GM23338 (cell line): ENCODE data around the gene EGLN2. TPM values are rescaled to one million over a fixed set of nuclear protein-coding genes. Genes with fewer than 3 reads are reported as not detected.
A peak's percentile ranks its signal among the peaks of the same experiment; 100 is the strongest.

ENCODE experiments used
- ATAC-seq: fragments of 200-7000 bp; cut with Tn5 transposase; 3 replicates; pipeline ENCODE4 v1.9.1; 2020
- DNase-seq: peaks from one replicate; pipeline ENCODE4 v3.0.0-alpha.2; 2015; ENCODE audit warnings: low spot score
- H2AFZ ChIP-seq: fragments of 200-600 bp; sonication (generic); 2 replicates; pipeline ENCODE4 v1.8.0; 2016; ENCODE audit warnings: antibody characterized with exemption, mild to moderate bottlenecking, moderate library complexity
- H3F3A ChIP-seq: fragments of 200-600 bp; sonication (generic); replicated peaks from 2 replicates; pipeline ENCODE4 v1.8.0; 2017; ENCODE audit warnings: antibody characterized with exemption, mixed run types, low read depth
- H3K27ac ChIP-seq: fragments of 200-600 bp; sonication (generic); 2 replicates; pipeline ENCODE4 v1.6.1; 2016; ENCODE audit warnings: low read depth
- H3K27me3 ChIP-seq: fragments of 200-600 bp; sonication (generic); 2 replicates; pipeline ENCODE4 v1.8.0; 2016; ENCODE audit warnings: mild to moderate bottlenecking, mixed run types, moderate library complexity; ENCODE audit not compliant: insufficient read depth
- H3K36me3 ChIP-seq: fragments of 200-600 bp; sonication (generic); 2 replicates; pipeline ENCODE4 v1.8.0; 2016; ENCODE audit warnings: mild to moderate bottlenecking; ENCODE audit not compliant: insufficient read depth
- H3K4me1 ChIP-seq: fragments of 200-600 bp; sonication (generic); 2 replicates; pipeline ENCODE4 v1.8.0; 2016; ENCODE audit warnings: mild to moderate bottlenecking, moderate library complexity; ENCODE audit not compliant: insufficient read depth
- H3K4me2 ChIP-seq: fragments of 200-600 bp; sonication (generic); 2 replicates; pipeline ENCODE4 v1.7.1; 2017; ENCODE audit warnings: mixed run types
- H3K4me3 ChIP-seq: fragments of 200-600 bp; sonication (generic); 2 replicates; pipeline ENCODE4 v1.6.1; 2016; ENCODE audit warnings: mixed run types
- H3K79me2 ChIP-seq: fragments of 200-600 bp; sonication (generic); replicated peaks from 2 replicates; pipeline ENCODE4 v1.8.0; 2017; ENCODE audit warnings: mild to moderate bottlenecking; ENCODE audit not compliant: insufficient read depth
- H3K9me2 ChIP-seq: fragments of 200-600 bp; sonication (generic); 2 replicates; pipeline ENCODE4 v1.8.0; 2017; ENCODE audit not compliant: insufficient read depth
- H4K20me1 ChIP-seq: fragments of 200-600 bp; sonication (generic); replicated peaks from 2 replicates; pipeline ENCODE4 v1.8.0; 2017; ENCODE audit warnings: mild to moderate bottlenecking; ENCODE audit not compliant: insufficient read depth
- H3K27ac Mint-ChIP-seq: 2 replicates; pipeline ENCODE4 v1.8.0; 2020; ENCODE audit warnings: inconsistent platforms, mild to moderate bottlenecking, moderate library complexity, mixed read lengths
- H3K27me3 Mint-ChIP-seq: 3 replicates; pipeline ENCODE4 v1.8.0; 2022; ENCODE audit warnings: low read depth, mild to moderate bottlenecking, moderate library complexity, mixed read lengths, inconsistent platforms; ENCODE audit not compliant: insufficient read depth, poor library complexity
- H3K36me3 Mint-ChIP-seq: 3 replicates; pipeline ENCODE4 v1.8.0; 2021; ENCODE audit warnings: low read depth, mild to moderate bottlenecking, inconsistent platforms, moderate library complexity, mixed read lengths
- H3K4me1 Mint-ChIP-seq: 3 replicates; pipeline ENCODE4 v1.8.0; 2020; ENCODE audit warnings: mild to moderate bottlenecking, inconsistent platforms, mixed read lengths
- H3K4me3 Mint-ChIP-seq: 3 replicates; pipeline ENCODE4 v1.8.0; 2021; ENCODE audit warnings: moderate library complexity, mild to moderate bottlenecking, inconsistent platforms, mixed read lengths
- H3K9me3 Mint-ChIP-seq: 3 replicates; pipeline ENCODE4 v1.8.0; 2020; ENCODE audit warnings: moderate library complexity, mild to moderate bottlenecking, inconsistent platforms, mixed read lengths
- CREB1 ChIP-seq: fragments of 250-450 bp; sonication (Bioruptor Pico); IDR thresholded peaks from 2 replicates; pipeline ENCODE4 v1.5.0; 2020; ENCODE audit warnings: low read depth, mild to moderate bottlenecking, moderate library complexity
- EZH2phosphoT487 ChIP-seq: fragments of 200-600 bp; sonication (generic); IDR thresholded peaks from one replicate; pipeline ENCODE4 v1.8.1; 2018; ENCODE audit warnings: antibody characterized with exemption; ENCODE audit not compliant: unreplicated experiment
- STAT1 ChIP-seq: IDR thresholded peaks from one replicate; pipeline ENCODE4 v1.6.1; 2016; ENCODE audit warnings: antibody characterized with exemption; ENCODE audit not compliant: unreplicated experiment
- polyA plus RNA-seq: library from polyadenylated mRNA; unstranded; fragments of >200 nt; fragmentation: Nextera tagmentation; extraction: Ambion mirVana; gene quantifications from 2 replicates; pipeline ENCODE4 v1.2.1, GENCODE V29; 2016
- total RNA-seq: library from RNA; depleted of rRNA; stranded (reverse); fragments of >200 nt; shearing (Covaris generic); gene quantifications from 2 replicates; pipeline ENCODE4 v1.2.3, GENCODE V29; 2014
- TF ChIP-seq, protein P1 (sequence below): IDR thresholded peaks from 2 replicates; pipeline ENCODE4 v1.6.1; 2016; ENCODE audit warnings: antibody characterized with exemption
- TF ChIP-seq, protein P2 (sequence below): IDR thresholded peaks from one replicate; pipeline ENCODE4 v1.6.1; 2018; ENCODE audit warnings: antibody characterized with exemption; ENCODE audit not compliant: unreplicated experiment
- TF ChIP-seq, protein P3 (sequence below): fragments of 250-450 bp; sonication (Bioruptor Pico); IDR thresholded peaks from 2 replicates; pipeline ENCODE4 v1.5.0; 2020; ENCODE audit warnings: mild to moderate bottlenecking, moderate library complexity

Gene EGLN2
- total and polyA plus RNA-seq, 2 experiments from 2014 or later = 59.9 to 118 TPM

DNA sequence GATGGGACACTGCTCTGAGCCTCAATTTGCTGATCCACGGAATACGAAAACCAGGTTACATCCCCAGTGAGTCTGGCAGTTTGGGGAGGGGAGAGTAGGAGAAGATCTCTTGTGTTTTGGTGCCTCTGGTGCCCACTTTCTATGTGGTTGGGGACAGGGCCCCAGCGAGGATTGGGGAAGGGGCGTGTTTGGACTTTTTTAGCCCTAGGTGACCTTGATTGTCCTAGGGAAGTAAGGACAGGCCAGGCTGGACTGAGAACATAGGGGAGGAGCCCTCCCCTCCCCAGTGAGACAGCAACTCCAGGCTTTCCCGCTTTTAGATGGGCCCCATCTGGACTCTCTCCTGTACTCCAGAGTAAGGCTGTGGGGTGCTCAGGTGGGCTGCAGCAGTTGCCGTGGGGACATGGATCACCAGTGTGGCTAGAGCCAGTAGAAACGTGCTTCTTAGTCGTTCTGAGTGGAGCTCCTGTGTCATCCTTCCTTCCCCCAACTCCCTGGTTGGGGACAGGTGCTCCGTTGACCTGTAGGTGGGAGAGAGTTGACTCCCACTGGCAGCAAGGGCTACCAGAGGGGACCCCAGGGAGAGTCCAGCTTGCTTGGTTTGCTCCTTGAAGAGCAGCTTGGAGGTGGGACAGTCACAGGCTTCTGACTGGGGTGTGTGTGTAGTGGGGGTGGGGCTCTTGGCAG lies 4.3 kb downstream of the EGLN2 start:
- peak overlapping the region; percentile 88; the same call in 1 of the 2 replicates for H3K27ac Mint-ChIP-seq
- no peaks in the 10 kb centered on the region for H3K9me3 Mint-ChIP-seq
- H3K27ac ChIP-seq = peak overlapping the region; percentile 64; the same call in 1 of the 2 replicates
- ATAC-seq (no peak), DNase-seq (no peak)
- TF ChIP-seq, protein P1, sequence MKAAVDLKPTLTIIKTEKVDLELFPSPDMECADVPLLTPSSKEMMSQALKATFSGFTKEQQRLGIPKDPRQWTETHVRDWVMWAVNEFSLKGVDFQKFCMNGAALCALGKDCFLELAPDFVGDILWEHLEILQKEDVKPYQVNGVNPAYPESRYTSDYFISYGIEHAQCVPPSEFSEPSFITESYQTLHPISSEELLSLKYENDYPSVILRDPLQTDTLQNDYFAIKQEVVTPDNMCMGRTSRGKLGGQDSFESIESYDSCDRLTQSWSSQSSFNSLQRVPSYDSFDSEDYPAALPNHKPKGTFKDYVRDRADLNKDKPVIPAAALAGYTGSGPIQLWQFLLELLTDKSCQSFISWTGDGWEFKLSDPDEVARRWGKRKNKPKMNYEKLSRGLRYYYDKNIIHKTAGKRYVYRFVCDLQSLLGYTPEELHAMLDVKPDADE = no peak
- TF ChIP-seq EZH2phosphoT487 (no peak), STAT1 (no peak)
- TF ChIP-seq, protein P2, sequence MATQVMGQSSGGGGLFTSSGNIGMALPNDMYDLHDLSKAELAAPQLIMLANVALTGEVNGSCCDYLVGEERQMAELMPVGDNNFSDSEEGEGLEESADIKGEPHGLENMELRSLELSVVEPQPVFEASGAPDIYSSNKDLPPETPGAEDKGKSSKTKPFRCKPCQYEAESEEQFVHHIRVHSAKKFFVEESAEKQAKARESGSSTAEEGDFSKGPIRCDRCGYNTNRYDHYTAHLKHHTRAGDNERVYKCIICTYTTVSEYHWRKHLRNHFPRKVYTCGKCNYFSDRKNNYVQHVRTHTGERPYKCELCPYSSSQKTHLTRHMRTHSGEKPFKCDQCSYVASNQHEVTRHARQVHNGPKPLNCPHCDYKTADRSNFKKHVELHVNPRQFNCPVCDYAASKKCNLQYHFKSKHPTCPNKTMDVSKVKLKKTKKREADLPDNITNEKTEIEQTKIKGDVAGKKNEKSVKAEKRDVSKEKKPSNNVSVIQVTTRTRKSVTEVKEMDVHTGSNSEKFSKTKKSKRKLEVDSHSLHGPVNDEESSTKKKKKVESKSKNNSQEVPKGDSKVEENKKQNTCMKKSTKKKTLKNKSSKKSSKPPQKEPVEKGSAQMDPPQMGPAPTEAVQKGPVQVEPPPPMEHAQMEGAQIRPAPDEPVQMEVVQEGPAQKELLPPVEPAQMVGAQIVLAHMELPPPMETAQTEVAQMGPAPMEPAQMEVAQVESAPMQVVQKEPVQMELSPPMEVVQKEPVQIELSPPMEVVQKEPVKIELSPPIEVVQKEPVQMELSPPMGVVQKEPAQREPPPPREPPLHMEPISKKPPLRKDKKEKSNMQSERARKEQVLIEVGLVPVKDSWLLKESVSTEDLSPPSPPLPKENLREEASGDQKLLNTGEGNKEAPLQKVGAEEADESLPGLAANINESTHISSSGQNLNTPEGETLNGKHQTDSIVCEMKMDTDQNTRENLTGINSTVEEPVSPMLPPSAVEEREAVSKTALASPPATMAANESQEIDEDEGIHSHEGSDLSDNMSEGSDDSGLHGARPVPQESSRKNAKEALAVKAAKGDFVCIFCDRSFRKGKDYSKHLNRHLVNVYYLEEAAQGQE = no peak
- peak overlapping the region; percentile 71 for H3K4me2 ChIP-seq
- H3K27me3 ChIP-seq = no peaks in the 10 kb centered on the region
- peaks cover 69% of the 10 kb centered on the region for H3K4me1 Mint-ChIP-seq
- peaks cover 80% of the 10 kb centered on the region for H3K79me2 ChIP-seq
- peaks cover 62% of the 10 kb centered on the region for H4K20me1 ChIP-seq
- no peaks in the 10 kb centered on the region for H3K9me2 ChIP-seq
- H3F3A ChIP-seq = peaks cover 36% of the 10 kb centered on the region
- H3K36me3 Mint-ChIP-seq = peaks cover 61% of the 10 kb centered on the region
- peaks cover 63% of the 10 kb centered on the region for H3K4me1 ChIP-seq
- H3K4me3 Mint-ChIP-seq = peak overlapping the region; percentile 56
- peaks cover 52% of the 10 kb centered on the region for H3K27me3 Mint-ChIP-seq
- peak overlapping the region; percentile 35 for H3K4me3 ChIP-seq
- no peak overlapping the region for H2AFZ ChIP-seq
- H3K36me3 ChIP-seq = peaks cover 8% of the 10 kb centered on the region; the same call in 1 of the 2 replicates

DNA sequence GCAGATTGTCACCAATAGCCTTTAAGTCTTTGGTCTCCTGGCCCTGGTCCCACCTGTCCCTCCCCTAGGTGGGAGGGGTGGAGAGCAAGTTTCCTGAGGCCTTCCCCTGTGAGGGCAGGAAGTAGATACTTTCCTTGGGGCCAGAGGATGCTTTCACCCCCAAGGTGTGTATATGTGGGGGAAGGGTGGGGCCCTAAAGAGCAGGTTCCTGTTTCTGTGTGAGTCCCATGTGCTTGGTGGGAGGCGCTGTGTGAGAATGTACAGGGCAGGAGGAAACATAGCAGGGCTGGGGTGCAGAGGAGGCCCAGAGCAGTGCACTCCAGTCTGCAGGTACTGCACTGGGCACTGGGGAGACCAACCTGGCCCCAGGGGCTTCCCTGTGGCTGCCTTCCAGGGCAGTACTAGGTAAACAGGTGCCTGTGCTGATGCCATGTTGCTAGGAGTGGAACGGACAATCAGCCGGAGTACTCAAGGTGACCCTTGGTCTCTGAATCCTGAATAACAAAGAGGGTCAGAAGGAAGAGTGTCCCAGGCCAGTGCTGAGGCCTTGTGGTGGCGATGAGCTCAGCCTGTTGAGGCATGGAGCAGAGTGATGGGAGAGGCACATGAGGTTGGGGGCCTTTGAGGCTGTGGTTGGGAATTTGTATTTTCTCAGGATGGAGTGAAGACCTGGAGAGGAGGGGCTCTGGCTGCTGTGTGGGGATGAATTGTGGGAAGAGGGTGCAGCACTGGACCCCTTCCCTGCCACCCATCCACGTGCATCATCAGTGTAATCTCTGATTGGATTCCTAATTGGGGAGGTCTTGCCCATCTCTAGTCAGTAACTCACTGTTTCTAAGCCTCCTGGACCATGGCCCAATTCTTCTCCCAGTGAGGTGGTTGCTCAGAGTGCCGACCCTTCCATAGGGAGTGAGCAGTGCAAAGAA lies 5.1 kb downstream of the EGLN2 start:
- ATAC-seq (no peak), DNase-seq (peak; percentile 56)
- H3K4me1 ChIP-seq = peaks cover 63% of the 10 kb centered on the region
- Mint-ChIP-seq H3K36me3 (peaks cover 67% of the 10 kb centered on the region), H3K27ac (peak overlapping the region; percentile 88), H3K27me3 (peaks cover 48% of the 10 kb centered on the region), H3K4me1 (peaks cover 69% of the 10 kb centered on the region), H3K4me3 (peak overlapping the region; percentile 39; the same call in 2 of the 3 replicates), H3K9me3 (no peaks in the 10 kb centered on the region)
- H3K9me2 ChIP-seq = no peaks in the 10 kb centered on the region
- peaks cover 38% of the 10 kb centered on the region for H3F3A ChIP-seq
- peak overlapping the region; percentile 71 for H3K4me2 ChIP-seq
- H3K27ac ChIP-seq = peak overlapping the region; percentile 90
- no peak overlapping the region for H2AFZ ChIP-seq
- peaks cover 8% of the 10 kb centered on the region; the same call in 1 of the 2 replicates for H3K36me3 ChIP-seq
- H3K27me3 ChIP-seq = no peaks in the 10 kb centered on the region
- peaks cover 80% of the 10 kb centered on the region for H3K79me2 ChIP-seq
- peak overlapping the region; percentile 35 for H3K4me3 ChIP-seq
- peaks cover 62% of the 10 kb centered on the region for H4K20me1 ChIP-seq
- TF ChIP-seq, protein P3, sequence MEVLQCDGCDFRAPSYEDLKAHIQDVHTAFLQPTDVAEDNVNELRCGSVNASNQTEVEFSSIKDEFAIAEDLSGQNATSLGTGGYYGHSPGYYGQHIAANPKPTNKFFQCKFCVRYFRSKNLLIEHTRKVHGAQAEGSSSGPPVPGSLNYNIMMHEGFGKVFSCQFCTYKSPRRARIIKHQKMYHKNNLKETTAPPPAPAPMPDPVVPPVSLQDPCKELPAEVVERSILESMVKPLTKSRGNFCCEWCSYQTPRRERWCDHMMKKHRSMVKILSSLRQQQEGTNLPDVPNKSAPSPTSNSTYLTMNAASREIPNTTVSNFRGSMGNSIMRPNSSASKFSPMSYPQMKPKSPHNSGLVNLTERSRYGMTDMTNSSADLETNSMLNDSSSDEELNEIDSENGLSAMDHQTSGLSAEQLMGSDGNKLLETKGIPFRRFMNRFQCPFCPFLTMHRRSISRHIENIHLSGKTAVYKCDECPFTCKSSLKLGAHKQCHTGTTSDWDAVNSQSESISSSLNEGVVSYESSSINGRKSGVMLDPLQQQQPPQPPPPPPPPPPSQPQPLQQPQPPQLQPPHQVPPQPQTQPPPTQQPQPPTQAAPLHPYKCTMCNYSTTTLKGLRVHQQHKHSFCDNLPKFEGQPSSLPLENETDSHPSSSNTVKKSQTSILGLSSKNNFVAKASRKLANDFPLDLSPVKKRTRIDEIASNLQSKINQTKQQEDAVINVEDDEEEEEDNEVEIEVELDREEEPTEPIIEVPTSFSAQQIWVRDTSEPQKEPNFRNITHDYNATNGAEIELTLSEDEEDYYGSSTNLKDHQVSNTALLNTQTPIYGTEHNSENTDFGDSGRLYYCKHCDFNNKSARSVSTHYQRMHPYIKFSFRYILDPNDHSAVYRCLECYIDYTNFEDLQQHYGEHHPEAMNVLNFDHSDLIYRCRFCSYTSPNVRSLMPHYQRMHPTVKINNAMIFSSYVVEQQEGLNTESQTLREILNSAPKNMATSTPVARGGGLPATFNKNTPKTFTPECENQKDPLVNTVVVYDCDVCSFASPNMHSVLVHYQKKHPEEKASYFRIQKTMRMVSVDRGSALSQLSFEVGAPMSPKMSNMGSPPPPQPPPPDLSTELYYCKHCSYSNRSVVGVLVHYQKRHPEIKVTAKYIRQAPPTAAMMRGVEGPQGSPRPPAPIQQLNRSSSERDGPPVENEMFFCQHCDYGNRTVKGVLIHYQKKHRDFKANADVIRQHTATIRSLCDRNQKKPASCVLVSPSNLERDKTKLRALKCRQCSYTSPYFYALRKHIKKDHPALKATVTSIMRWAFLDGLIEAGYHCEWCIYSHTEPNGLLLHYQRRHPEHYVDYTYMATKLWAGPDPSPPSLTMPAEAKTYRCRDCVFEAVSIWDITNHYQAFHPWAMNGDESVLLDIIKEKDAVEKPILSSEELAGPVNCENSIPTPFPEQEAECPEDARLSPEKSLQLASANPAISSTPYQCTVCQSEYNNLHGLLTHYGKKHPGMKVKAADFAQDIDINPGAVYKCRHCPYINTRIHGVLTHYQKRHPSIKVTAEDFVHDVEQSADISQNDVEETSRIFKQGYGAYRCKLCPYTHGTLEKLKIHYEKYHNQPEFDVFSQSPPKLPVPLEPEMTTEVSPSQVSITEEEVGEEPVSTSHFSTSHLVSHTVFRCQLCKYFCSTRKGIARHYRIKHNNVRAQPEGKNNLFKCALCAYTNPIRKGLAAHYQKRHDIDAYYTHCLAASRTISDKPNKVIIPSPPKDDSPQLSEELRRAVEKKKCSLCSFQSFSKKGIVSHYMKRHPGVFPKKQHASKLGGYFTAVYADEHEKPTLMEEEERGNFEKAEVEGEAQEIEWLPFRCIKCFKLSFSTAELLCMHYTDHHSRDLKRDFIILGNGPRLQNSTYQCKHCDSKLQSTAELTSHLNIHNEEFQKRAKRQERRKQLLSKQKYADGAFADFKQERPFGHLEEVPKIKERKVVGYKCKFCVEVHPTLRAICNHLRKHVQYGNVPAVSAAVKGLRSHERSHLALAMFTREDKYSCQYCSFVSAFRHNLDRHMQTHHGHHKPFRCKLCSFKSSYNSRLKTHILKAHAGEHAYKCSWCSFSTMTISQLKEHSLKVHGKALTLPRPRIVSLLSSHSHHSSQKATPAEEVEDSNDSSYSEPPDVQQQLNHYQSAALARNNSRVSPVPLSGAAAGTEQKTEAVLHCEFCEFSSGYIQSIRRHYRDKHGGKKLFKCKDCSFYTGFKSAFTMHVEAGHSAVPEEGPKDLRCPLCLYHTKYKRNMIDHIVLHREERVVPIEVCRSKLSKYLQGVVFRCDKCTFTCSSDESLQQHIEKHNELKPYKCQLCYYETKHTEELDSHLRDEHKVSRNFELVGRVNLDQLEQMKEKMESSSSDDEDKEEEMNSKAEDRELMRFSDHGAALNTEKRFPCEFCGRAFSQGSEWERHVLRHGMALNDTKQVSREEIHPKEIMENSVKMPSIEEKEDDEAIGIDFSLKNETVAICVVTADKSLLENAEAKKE (CRISPR knock-in tag) = no peak
- TF ChIP-seq CREB1 (no peak), STAT1 (no peak)
